GM12801 (cell line): ENCODE results near the gene U2AF1L4.

Experiments
- TF ChIP-seq, protein P1 (sequence below): IDR thresholded peaks from one replicate; pipeline ENCODE4 v1.5.1; 2011; ENCODE audit warnings: control low read depth; ENCODE audit not compliant: insufficient read length; ENCODE audit errors: extremely low read depth

Gene U2AF1L4

DNA sequence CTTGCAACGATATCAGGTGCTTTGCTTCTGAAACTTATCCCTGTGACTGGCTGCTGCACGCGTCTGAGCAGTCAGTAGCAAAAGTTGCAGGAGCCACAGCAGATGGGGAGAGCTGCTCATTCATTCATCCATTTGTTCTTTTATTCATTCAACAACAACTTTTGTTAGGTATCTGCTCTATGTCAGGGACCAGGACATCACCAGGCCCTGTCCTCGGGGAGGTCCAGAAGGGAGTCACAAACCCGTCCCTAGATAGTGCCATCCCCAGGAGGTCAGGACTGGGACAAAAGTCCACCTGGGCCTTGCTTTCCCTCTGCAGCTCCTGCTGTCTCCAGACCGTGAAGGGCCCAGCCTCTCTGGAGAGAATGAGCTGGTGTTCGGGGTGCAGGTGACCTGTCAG lies 32.7 kb upstream of the U2AF1L4 start:
- TF ChIP-seq, protein P1, sequence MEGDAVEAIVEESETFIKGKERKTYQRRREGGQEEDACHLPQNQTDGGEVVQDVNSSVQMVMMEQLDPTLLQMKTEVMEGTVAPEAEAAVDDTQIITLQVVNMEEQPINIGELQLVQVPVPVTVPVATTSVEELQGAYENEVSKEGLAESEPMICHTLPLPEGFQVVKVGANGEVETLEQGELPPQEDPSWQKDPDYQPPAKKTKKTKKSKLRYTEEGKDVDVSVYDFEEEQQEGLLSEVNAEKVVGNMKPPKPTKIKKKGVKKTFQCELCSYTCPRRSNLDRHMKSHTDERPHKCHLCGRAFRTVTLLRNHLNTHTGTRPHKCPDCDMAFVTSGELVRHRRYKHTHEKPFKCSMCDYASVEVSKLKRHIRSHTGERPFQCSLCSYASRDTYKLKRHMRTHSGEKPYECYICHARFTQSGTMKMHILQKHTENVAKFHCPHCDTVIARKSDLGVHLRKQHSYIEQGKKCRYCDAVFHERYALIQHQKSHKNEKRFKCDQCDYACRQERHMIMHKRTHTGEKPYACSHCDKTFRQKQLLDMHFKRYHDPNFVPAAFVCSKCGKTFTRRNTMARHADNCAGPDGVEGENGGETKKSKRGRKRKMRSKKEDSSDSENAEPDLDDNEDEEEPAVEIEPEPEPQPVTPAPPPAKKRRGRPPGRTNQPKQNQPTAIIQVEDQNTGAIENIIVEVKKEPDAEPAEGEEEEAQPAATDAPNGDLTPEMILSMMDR: no peak

DNA sequence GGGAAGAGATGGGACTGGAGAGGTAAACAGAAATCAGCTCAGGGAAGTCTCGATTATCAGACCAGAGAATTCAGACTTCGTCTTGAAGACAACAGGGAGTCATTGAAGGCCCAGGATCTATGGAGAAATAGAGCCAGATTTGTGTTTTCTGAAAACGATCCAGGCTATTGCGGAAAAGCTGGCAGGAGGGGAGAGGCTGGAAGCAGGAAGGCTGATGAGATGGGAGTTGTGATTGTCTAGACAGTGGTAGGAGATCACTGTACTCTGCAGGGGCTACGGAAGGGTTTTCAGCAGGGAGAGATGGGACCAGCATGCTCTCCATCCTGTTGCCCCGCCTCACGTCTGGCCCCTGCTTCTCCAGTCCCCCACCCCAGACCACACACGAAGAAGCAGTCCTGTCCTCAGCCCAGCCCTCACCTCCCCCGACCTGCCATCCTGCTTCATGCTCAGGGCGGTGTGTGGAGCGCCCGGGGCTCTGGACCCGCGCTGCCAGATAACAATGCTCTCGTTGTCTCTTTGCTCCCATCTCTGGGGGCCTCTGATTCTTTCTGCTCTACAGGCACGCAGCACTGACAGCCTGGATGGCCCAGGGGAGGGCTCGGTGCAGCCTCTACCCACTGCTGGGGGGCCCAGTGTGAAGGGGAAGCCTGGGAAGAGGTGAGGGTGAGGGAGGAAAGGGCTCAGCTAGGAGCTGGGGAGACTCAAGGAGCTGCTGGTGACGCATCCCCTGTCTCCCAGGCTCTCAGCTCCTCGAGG lies 32.0 kb upstream of the U2AF1L4 start:
- TF ChIP-seq, protein P1: no peak

DNA sequence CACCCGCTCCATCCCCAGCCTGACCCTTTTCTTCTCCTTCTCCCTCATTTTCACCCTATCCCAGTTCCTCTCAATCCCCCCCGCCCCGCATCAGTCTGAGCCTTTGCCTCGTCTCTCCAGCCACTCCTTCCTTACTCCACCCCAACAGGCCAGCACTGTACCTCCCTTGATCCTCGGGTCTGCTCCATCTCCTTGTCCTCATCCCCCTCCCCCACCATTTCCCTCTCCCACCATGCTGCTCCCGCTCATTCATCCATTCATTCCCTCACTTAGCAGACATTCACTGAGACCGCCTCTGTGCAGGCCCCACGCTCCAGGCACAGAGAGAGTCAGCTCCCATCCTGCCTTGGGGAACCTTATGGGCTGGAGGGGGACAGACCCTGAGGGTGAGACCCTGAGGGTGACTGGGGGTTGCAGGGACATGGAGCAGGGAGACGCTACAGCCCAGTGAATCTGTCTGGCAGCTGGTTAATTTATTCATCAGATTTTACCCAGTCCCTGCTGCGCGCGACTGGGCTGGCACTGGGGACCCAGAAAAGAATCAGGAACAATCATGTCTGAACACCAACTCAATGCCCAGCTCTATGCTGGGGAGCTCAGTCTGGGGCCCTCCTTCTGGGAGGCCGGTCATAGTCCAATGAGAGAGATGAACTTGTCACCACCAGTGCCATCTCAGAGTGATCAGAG lies 31.0 kb upstream of the U2AF1L4 start:
- TF ChIP-seq, protein P1: no peak

DNA sequence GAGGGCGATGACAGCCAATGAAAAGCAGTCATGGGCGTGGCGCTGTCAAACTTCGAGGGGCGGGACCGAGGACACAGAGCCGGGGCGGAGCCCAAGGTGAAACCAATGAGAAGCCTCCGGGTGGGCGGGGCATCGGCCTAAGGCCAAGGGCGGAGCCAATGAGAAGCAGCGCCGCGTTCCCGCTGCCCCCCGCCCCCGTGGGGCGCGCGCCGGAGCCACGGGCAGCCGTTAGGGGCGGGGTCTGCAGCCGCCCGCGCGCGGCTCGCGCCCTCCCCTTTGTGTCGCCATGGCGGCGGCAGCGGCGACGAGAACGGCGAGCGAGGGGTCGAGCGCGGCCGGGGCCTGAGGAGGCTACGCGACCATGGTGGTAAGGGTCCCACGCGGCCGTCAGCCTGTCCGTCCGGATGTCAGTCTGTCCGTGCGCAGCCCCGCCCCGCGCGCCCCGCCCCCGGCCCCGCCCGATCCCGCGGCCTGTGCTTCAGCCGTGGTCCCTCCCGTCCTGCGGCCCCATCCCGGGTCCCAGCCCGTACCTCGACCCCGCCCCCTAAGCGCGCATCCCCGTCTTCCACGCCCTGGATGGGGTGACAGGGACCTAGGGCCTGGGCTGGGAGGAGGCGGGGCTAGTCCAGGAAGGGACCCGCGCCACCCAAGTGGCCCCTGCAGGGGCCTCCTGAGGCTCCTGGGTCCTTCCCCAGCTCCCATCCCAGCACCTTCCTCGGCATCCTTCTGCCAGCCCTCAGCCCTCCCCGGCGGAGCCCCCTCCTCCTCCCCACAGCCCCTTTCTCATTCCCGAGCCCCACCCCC lies 30.3 kb upstream of the U2AF1L4 start, which contains the start of gene ARHGAP33:
ARHGAP33 (plus strand) TSS at position 267 of the 804 bp plus-strand sequence; CDS start at position 362, 95 bp downstream.
- TF ChIP-seq, protein P1: no peak

DNA sequence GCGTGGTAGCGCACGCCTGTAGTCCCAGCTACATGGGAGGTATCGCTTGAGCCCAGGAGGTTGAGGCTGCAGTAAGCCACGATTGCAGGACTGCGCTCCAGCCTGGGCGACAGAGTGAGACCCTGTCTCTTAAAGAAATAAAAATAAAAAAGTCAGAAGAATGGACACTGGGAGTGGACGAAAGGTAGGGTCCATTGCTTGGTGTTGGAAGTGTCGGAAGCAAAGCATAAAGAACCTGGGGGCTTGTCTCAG lies 29.8 kb upstream of the U2AF1L4 start:
- TF ChIP-seq, protein P1: no peak

DNA sequence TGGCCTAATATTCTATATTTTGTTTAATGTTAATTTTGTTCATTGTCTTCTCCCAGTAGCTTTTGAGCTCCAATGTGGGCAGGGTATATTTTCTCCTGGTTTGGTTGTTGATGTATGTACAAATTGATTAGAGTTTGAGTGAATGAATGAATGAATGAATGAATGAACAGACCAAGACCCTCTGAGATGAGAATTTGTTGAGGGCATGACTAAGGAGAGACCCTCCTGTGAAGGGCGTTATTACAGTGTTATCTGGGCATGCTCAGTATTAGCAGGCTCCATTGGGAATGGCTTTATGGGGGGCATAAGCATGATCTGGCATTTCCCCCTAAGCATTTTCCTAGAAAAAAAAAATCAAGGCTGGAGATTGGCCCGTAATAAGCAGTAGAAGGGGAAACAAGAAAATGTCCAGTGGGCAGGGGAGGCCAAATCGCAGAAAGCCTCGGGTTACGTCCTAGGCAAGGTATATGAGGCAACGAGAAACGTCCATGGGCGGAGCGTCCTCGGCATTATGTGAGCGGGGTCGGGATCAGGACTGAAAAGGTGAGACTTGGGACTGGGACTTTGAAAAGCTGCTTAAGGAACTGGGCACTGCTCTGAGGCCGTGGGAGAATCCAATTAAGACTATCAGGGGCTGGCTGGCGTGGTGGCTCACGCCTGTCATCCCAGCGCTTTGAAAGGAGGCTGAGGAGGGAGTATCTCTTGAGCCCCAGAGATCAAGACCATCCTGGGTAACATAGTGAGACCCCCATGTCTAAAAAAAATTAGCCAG lies 29.2 kb upstream of the U2AF1L4 start:
- TF ChIP-seq, protein P1: no peak
